ENCODE data around the gene ADAM8. TPM values are rescaled to one million over a fixed set of nuclear protein-coding genes. Genes with fewer than 3 reads are reported as not detected.

The ADAM8 gene
- 2.4 to 4.5 TPM (median 3.8 TPM) in 5 replicates for total RNA-seq (2022; extraction: Qiagen RNA extraction; ENCODE audit: low read depth)

GRCh38 chr10:133276435-133277201 lies at the start of gene ADAM8:
Gene ADAM8 (minus strand): TSS chr10:133276868. CDS start chr10:133276817, 51 bp downstream.

GRCh38 chr10:133308421-133309099 lies 31.9 kb upstream of the ADAM8 start, which contains the start of the genes TUBGCP2 and ZNF511:
Gene TUBGCP2 (minus strand): TSS chr10:133308872. CDS start chr10:133302941, 5,931 bp downstream.
Gene ZNF511 (plus strand): TSS chr10:133308914. CDS start chr10:133308944, 30 bp downstream.

GRCh38 chr10:133237588-133238465 lies 38.8 kb downstream of the ADAM8 start, which contains the start of gene VENTX:
Gene VENTX (plus strand): TSS chr10:133237855. CDS start chr10:133237915, 60 bp downstream.

GRCh38 chr10:133230044-133230361 lies 46.7 kb downstream of the ADAM8 start, which contains the start of gene UTF1:
Gene UTF1 (plus strand): TSS chr10:133230217. CDS start chr10:133230289, 72 bp downstream.

Other genes starting within 250 kb of the ADAM8 start
- gene ADGRA1, start 188.9 kb downstream of the ADAM8 start, total RNA-seq (2022; extraction: Qiagen RNA extraction; ENCODE audit: low read depth): 0.16 to 0.43 TPM (median 0.24 TPM) in 5 replicates
- 0.61 to 2.0 TPM (median 1.1 TPM) in 5 replicates for gene KNDC1, start 116.6 kb downstream of the ADAM8 start, total RNA-seq (2022; extraction: Qiagen RNA extraction; ENCODE audit: low read depth)
- 0.12 TPM in 1 of 5 replicates, not detected in the others for gene UTF1, start 46.7 kb downstream of the ADAM8 start, total RNA-seq (2022; extraction: Qiagen RNA extraction; ENCODE audit: low read depth)
- 0.05 TPM in 1 of 5 replicates, not detected in the others for gene VENTX, start 39.0 kb downstream of the ADAM8 start, total RNA-seq (2022; extraction: Qiagen RNA extraction; ENCODE audit: low read depth)
- 31.7 to 47.6 TPM (median 43.1 TPM) in 5 replicates for gene TUBGCP2, start 32.0 kb upstream of the ADAM8 start, total RNA-seq (2022; extraction: Qiagen RNA extraction; ENCODE audit: low read depth)
- gene ZNF511, start 32.0 kb upstream of the ADAM8 start, total RNA-seq (2022; extraction: Qiagen RNA extraction; ENCODE audit: low read depth): 57.9 to 86.6 TPM (median 68.6 TPM) in 5 replicates
- gene CALY, start 60.0 kb upstream of the ADAM8 start, total RNA-seq (2022; extraction: Qiagen RNA extraction; ENCODE audit: low read depth): 0.46 to 0.95 TPM (median 0.69 TPM) in 5 replicates
- gene PRAP1, start 70.5 kb upstream of the ADAM8 start, total RNA-seq (2022; extraction: Qiagen RNA extraction; ENCODE audit: low read depth): not detected in 5 replicates
- gene FUOM, start 81.2 kb upstream of the ADAM8 start, total RNA-seq (2022; extraction: Qiagen RNA extraction; ENCODE audit: low read depth): 14.1 to 16.7 TPM (median 15.8 TPM) in 5 replicates
- 134 to 161 TPM (median 147 TPM) in 5 replicates for gene ECHS1, start 96.5 kb upstream of the ADAM8 start, total RNA-seq (2022; extraction: Qiagen RNA extraction; ENCODE audit: low read depth)
- 1.4 to 2.1 TPM (median 1.8 TPM) in 5 replicates for gene PAOX, start 102.4 kb upstream of the ADAM8 start, total RNA-seq (2022; extraction: Qiagen RNA extraction; ENCODE audit: low read depth)
- gene MTG1, start 117.3 kb upstream of the ADAM8 start, total RNA-seq (2022; extraction: Qiagen RNA extraction; ENCODE audit: low read depth): 42.3 to 53.4 TPM (median 50.6 TPM) in 5 replicates
- 0.18 to 0.47 TPM (median 0.25 TPM) in 5 replicates for gene SPRN, start 147.8 kb upstream of the ADAM8 start, total RNA-seq (2022; extraction: Qiagen RNA extraction; ENCODE audit: low read depth)
- 0.15 to 0.34 TPM (median 0.21 TPM) in 4 of 5 replicates, not detected in the other for gene SCART1, start 177.1 kb upstream of the ADAM8 start, total RNA-seq (2022; extraction: Qiagen RNA extraction; ENCODE audit: low read depth)